H1 (cell line): ENCODE data around the gene CDK4.

Experiments
- BCL11A ChIP-seq, 2 experiments: IDR thresholded peaks; one replicate each; pipeline ENCODE4 v1.6.1; 2011; ENCODE audit warnings: low read depth in 2 of 2, low read length in 2 of 2, mild to moderate bottlenecking in 2 of 2
- CHD2 ChIP-seq: IDR thresholded peaks from 2 replicates; pipeline ENCODE4 v1.6.1; 2012; ENCODE audit warnings: low read length, improper control_type of control experiment
- GABPA ChIP-seq: IDR thresholded peaks from 2 replicates; pipeline ENCODE4 v1.6.1; 2011; ENCODE audit warnings: mild to moderate bottlenecking, low read length, moderate library complexity, borderline replicate concordance; ENCODE audit not compliant: insufficient read depth
- SIN3A ChIP-seq, 2 experiments: IDR thresholded peaks in 1 of 2; conservative IDR thresholded peaks in 1 of 2; 2 replicates each; pipeline ENCODE4 v1.6.1; 2011 to 2012; ENCODE audit warnings: low read length in 2 of 2, improper control_type of control experiment in 1 of 2, low read depth in 1 of 2, mild to moderate bottlenecking in 1 of 2
- SRF ChIP-seq: IDR thresholded peaks from 2 replicates; pipeline ENCODE4 v1.6.1; 2011; ENCODE audit warnings: mild to moderate bottlenecking, low read depth, low read length, moderate library complexity
- TAF1 ChIP-seq: IDR thresholded peaks from 2 replicates; pipeline ENCODE4 v1.6.1; 2011; ENCODE audit warnings: mild to moderate bottlenecking, low read depth, low read length
- TF ChIP-seq, protein P1 (sequence below), 3 experiments: IDR thresholded peaks; 1 replicate in 2 of 3; 2 replicates in 1 of 3; pipeline versions ENCODE4 v1.5.1 to v1.6.1; 2011; ENCODE audit warnings: low read length in 3 of 3, mild to moderate bottlenecking in 3 of 3, inconsistent platforms in 2 of 3, low read depth in 1 of 3, moderate library complexity in 1 of 3; ENCODE audit not compliant: insufficient read depth in 1 of 3; ENCODE audit errors: control extremely low read depth in 1 of 3
- TF ChIP-seq, protein P2 (sequence below): IDR thresholded peaks from 2 replicates; pipeline ENCODE4 v1.6.1; 2012; ENCODE audit warnings: inconsistent platforms

DNA sequence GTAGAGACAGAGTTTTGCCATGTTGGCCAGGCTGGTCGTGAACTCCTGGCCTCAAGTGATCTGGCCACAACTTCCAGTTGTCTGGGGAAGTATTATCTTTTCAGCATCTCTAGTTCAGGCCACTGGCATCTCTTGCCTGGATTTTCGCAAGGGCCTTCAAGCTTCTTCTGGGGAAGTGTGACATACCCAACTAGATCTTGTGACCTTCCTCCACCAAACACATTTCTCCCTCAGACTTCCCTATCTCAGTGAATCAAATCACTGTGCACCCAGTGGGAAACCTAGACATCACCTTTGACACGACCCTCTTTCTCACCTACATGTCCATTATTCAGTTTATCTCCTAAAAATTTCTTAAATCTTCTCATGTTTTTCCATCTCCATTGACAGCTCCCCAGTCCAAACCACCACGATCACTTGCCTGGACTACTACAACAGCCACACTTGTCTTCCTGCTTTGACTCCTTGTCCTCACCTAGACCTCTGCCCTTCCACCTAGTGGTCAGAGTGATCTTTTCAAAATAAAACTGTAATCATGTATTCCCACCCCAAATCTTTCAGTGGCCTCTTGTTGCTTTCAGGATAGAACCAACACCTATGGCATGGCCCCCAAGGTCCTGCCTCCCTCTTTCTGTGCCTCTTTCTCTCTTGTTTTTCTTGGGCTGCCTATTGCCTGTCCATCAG, 23.6 kb upstream of the CDK4 start:
- TF ChIP-seq GABPA = no peak
- TF ChIP-seq SIN3A (conservative IDR thresholded peaks at IDR 0.05 in 1 of 2, IDR thresholded peaks at IDR 0.05 in 1 of 2; ENCODE audit: low read depth in 1 of 2, low read length in 2 of 2) = no peak
- no peak for TF ChIP-seq SRF
- TF ChIP-seq, protein P1, sequence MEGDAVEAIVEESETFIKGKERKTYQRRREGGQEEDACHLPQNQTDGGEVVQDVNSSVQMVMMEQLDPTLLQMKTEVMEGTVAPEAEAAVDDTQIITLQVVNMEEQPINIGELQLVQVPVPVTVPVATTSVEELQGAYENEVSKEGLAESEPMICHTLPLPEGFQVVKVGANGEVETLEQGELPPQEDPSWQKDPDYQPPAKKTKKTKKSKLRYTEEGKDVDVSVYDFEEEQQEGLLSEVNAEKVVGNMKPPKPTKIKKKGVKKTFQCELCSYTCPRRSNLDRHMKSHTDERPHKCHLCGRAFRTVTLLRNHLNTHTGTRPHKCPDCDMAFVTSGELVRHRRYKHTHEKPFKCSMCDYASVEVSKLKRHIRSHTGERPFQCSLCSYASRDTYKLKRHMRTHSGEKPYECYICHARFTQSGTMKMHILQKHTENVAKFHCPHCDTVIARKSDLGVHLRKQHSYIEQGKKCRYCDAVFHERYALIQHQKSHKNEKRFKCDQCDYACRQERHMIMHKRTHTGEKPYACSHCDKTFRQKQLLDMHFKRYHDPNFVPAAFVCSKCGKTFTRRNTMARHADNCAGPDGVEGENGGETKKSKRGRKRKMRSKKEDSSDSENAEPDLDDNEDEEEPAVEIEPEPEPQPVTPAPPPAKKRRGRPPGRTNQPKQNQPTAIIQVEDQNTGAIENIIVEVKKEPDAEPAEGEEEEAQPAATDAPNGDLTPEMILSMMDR (IDR thresholded peaks at IDR 0.05; ENCODE audit: control extremely low read depth in 1 of 3, insufficient read depth in 1 of 3, low read depth in 1 of 3, low read length in 3 of 3) = peak in 1 of 3 experiments; percentile 29; a peak in 2 of 4 replicates
- TF ChIP-seq, protein P2, sequence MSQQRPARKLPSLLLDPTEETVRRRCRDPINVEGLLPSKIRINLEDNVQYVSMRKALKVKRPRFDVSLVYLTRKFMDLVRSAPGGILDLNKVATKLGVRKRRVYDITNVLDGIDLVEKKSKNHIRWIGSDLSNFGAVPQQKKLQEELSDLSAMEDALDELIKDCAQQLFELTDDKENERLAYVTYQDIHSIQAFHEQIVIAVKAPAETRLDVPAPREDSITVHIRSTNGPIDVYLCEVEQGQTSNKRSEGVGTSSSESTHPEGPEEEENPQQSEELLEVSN = no peak
- TF ChIP-seq TAF1 = no peak
- no peak for TF ChIP-seq CHD2
- no peak for TF ChIP-seq BCL11A (IDR thresholded peaks at IDR 0.05; ENCODE audit: low read depth in 2 of 2, low read length in 2 of 2)
